K562 (cell line): ENCODE results near the gene PTGIS. TPM values are rescaled to one million over a fixed set of nuclear protein-coding genes. Genes with fewer than 3 reads are reported as not detected.

Source experiments
- ATAC-seq: fragments of 200-7000 bp; cut with Tn5 transposase; 3 replicates; pipeline ENCODE4 v1.9.1; 2020; ENCODE audit warnings: moderate library complexity
- BruUV-seq: library from RNA; stranded (reverse); fragments of 400-500 nt; replicated peaks from 2 replicates; lab custom pipeline; 2021; lab: Mats Ljungman, UMichigan
- CTCF ChIA-PET: fragments of 300-600 bp; formaldehyde crosslinking; extraction: SDS; loops from one replicate; lab custom pipeline; 2021; ENCODE audit warnings: low intra/inter-chr PET ratio; lab: Yijun Ruan, JAX
- POLR2A ChIA-PET: fragments of 300-600, 350-650 bp; sonication (Branson Sonifier 250); formaldehyde crosslinking; extraction: SDS; loops from one replicate; lab custom pipeline; 2021; ENCODE audit warnings: antibody characterized with exemption, inconsistent platforms; lab: Yijun Ruan, JAX
- DNase-seq, 4 experiments: peaks; one replicate each; pipeline versions ENCODE4 v3.0.0 to v3.0.0-alpha.2; 2011 to 2018; ENCODE audit warnings: low spot score in 3 of 4, mixed read lengths in 3 of 4; ENCODE audit errors: extremely low read depth in 1 of 4
- FAIRE-seq: peaks from 2 replicates; lab custom pipeline; 2011; peaks lifted over from hg19 to GRCh38; lab: Jason Lieb, UNC
- H2AFZ ChIP-seq: 2 replicates; pipeline ENCODE4 v1.6.0; 2011; ENCODE audit warnings: low read depth, low read length, control low read depth, inconsistent platforms
- H3K27ac ChIP-seq: fragments of 200-600 bp; 3 replicates; pipeline ENCODE4 v1.8.0; 2011; ENCODE audit warnings: low read depth, mild to moderate bottlenecking, control low read depth, inconsistent platforms, low read length, moderate library complexity, mixed read lengths; ENCODE audit errors: extremely low read depth
- H3K27me3 ChIP-seq, 2 experiments: fragments of 300-600 bp in 1 of 2; 2 replicates in 1 of 2; 3 replicates in 1 of 2; pipeline versions ENCODE4 v1.6.0 to v1.8.0; 2011; ENCODE audit warnings: inconsistent platforms in 2 of 2, low read length in 2 of 2, mild to moderate bottlenecking in 1 of 2, mixed read lengths in 1 of 2, moderate library complexity in 1 of 2; ENCODE audit not compliant: control insufficient read depth in 2 of 2, insufficient read depth in 2 of 2
- H3K36me3 ChIP-seq: fragments of 300-600 bp; 3 replicates; pipeline ENCODE4 v1.8.0; 2011; ENCODE audit warnings: mild to moderate bottlenecking, low read length, inconsistent platforms; ENCODE audit not compliant: control insufficient read depth, insufficient read depth
- H3K4me1 ChIP-seq, 2 experiments: fragments of 200-600 bp in 1 of 2; replicated peaks in 1 of 2; 2 replicates in 1 of 2; 3 replicates in 1 of 2; pipeline versions ENCODE4 v1.5.1 to v1.8.0; 2011; ENCODE audit warnings: inconsistent platforms in 2 of 2, low read length in 2 of 2, mild to moderate bottlenecking in 1 of 2, mixed read lengths in 1 of 2, moderate library complexity in 1 of 2; ENCODE audit not compliant: control insufficient read depth in 2 of 2, insufficient read depth in 2 of 2
- H3K4me2 ChIP-seq: 2 replicates; pipeline ENCODE4 v1.6.1; 2011; ENCODE audit warnings: low read length, control low read depth, inconsistent platforms, mixed read lengths; ENCODE audit not compliant: insufficient read depth
- H3K4me3 ChIP-seq: fragments of 200-600 bp; sonication (generic), shearing (Covaris generic); 2 replicates; pipeline ENCODE4 v1.5.1; 2016; ENCODE audit warnings: control low read depth, inconsistent platforms
- H3K79me2 ChIP-seq: fragments of 200-600 bp; 3 replicates; pipeline ENCODE4 v1.8.0; 2011; ENCODE audit warnings: low read length, inconsistent platforms; ENCODE audit not compliant: control insufficient read depth, insufficient read depth
- H3K9ac ChIP-seq, 2 experiments: 2 replicates each; pipeline versions ENCODE4 v1.6.0 to v1.6.1; 2011; ENCODE audit warnings: low read depth in 2 of 2, low read length in 2 of 2, control low read depth in 1 of 2, inconsistent platforms in 1 of 2, mild to moderate bottlenecking in 1 of 2, mixed read lengths in 1 of 2; ENCODE audit not compliant: insufficient read depth in 1 of 2
- H3K9me1 ChIP-seq: one replicate; pipeline ENCODE4 v1.6.0; 2011; ENCODE audit warnings: inconsistent platforms, mild to moderate bottlenecking, low read length, moderate library complexity; ENCODE audit not compliant: control insufficient read depth, insufficient read depth
- H3K9me3 ChIP-seq: replicated peaks from 2 replicates; pipeline ENCODE4 v1.5.1; 2011; ENCODE audit warnings: low read depth, low read length, inconsistent platforms; ENCODE audit not compliant: control insufficient read depth, insufficient read depth
- H4K20me1 ChIP-seq: replicated peaks from 2 replicates; pipeline ENCODE4 v1.6.1; 2011; ENCODE audit warnings: low read length, inconsistent platforms, mixed read lengths; ENCODE audit not compliant: control insufficient read depth, insufficient read depth
- CHD7 ChIP-seq: fragments of 200-600 bp; sonication (generic); IDR thresholded peaks from one replicate; pipeline ENCODE4 v1.6.1; 2012; ENCODE audit warnings: mild to moderate bottlenecking, low read depth, low read length, inconsistent platforms
- GABPA ChIP-seq: fragments of 200-800 bp; sonication (Bioruptor generic); conservative IDR thresholded peaks from 2 replicates; pipeline ENCODE4 v1.6.1; 2016; ENCODE audit warnings: low read depth, missing genetic modification characterization, missing compliant biosample characterization
- NFRKB ChIP-seq: fragments of 450-650 bp; IDR thresholded peaks from 2 replicates; pipeline ENCODE4 v1.6.1; 2016; ENCODE audit warnings: low read depth
- ZC3H11A ChIP-seq: IDR thresholded peaks from 2 replicates; pipeline ENCODE4 v1.6.1; 2012; ENCODE audit warnings: low read depth, low read length, improper control_type of control experiment
- ZNF280A ChIP-seq: fragments of 450-650 bp; IDR thresholded peaks from 2 replicates; pipeline ENCODE4 v1.6.1; 2018; ENCODE audit warnings: mild to moderate bottlenecking, low read depth; ENCODE audit not compliant: partially characterized antibody
- ZNF561 ChIP-seq: fragments of 450-650 bp; formaldehyde crosslinking; conservative IDR thresholded peaks from 2 replicates; pipeline ENCODE4 v1.4.0; 2020; ENCODE audit warnings: mild to moderate bottlenecking, moderate library complexity
- WGBS: fragments of 100-300 bp; shearing (Covaris generic); methylation state at CpG from one replicate; pipeline ENCODE4 v1.1.6; 2016; ENCODE audit warnings: low coverage, mixed read lengths; ENCODE audit not compliant: insufficient coverage; ENCODE audit errors: missing lambda C conversion rate; 5-methylcytosine and 5-hydroxymethylcytosine counted together
- in situ Hi-C: fragments of 300-500 bp; cut with MboI; formaldehyde crosslinking; loops from 4 replicates; pipeline ENCODE4 v1.15.0; 2018; ENCODE audit warnings: inconsistent platforms, mixed read lengths
- intact Hi-C: fragments of 100-400 bp; cut with micrococcal nuclease; formaldehyde crosslinking; loops from 2 replicates; pipeline ENCODE4 v1.14.2; 2022
- polyA plus RNA-seq, 8 experiments: library from polyadenylated mRNA; depleted of rRNA in 4 of 8; stranded (reverse) in 5 of 8; unstranded in 3 of 8; fragments of >200 nt; fragmentation: Nextera tagmentation in 2 of 8; fragmentation: Illumina TruSeq in 1 of 8; extraction: Ambion mirVana in 2 of 8; extraction: Trizol in 1 of 8; gene quantifications; 2 replicates each; pipeline versions ENCODE4 v1.2.1 to v1.2.3, GENCODE V29; 2011 to 2014; ENCODE audit warnings: inconsistent platforms in 1 of 8, missing spikeins in 1 of 8
- total RNA-seq, 7 experiments: library from RNA; depleted of rRNA in 6 of 7; stranded (reverse); fragments of >200 nt in 6 of 7; fragmentation: Illumina TruSeq in 2 of 7; extraction: Trizol in 2 of 7; gene quantifications; 2 replicates each; pipeline versions ENCODE4 v1.2.1 to v1.2.3, GENCODE V29; 2011 to 2021; ENCODE audit warnings: low replicate concordance in 1 of 7

PTGIS gene
- total and polyA plus RNA-seq, 9 of the 15 experiments (the other 6 are each of a cell fraction or from before 2014, with no cell fraction given): not detected

- no peak for TF ChIP-seq ZNF280A
- no peak for TF ChIP-seq NFRKB
- no peak for TF ChIP-seq ZC3H11A
Observed at GRCh38 chr20:49513009-49513408, 54.9 kb downstream of the PTGIS start (continued).

- ATAC-seq (no peak), FAIRE-seq (no peak), DNase-seq (no peak)
- Histone ChIP-seq H4K20me1 (no peaks in the 10 kb centered on the region; the same call in 1 of the 2 replicates), H3K36me3 (no peaks in the 10 kb centered on the region), H3K27me3 (peaks cover 11 to 47% of the 10 kb centered on the region in 2 experiments; a peak in 4 of 5 replicates), H3K9me3 (no peaks in the 10 kb centered on the region), H3K4me1 (no peaks in the 10 kb centered on the region; a peak in 1 of 5 replicates), H3K4me2 (no peak overlapping the region), H3K9me1 (no peaks in the 10 kb centered on the region), H2AFZ (no peak overlapping the region), H3K27ac (no peak overlapping the region), H3K79me2 (no peaks in the 10 kb centered on the region), H3K9ac (no peak overlapping the region), H3K4me3 (no peak overlapping the region)
- BruUV-seq: no TSS peak
- ChIA-PET POLR2A (interaction anchor here (0.6 to 0.9 kb wide), 2 partner anchors 22 to 1838 kb away, joined by 3 to 4 read pairs; no protein-coding TSS in a partner anchor), CTCF (interaction anchor here (1.5 to 1.6 kb wide), 2 partner anchors 178 to 179 kb away, joined by 3 read pairs; no protein-coding TSS in a partner anchor)
- WGBS: 0% methylated on average over 2 of the region's 2 CpGs
- in situ Hi-C loops: loop anchor here (10.0 kb wide), 1 partner anchor 177 kb away; no protein-coding TSS in a partner anchor
- intact Hi-C loops: no loop called here
- TF ChIP-seq CHD7: no peak
- TF ChIP-seq GABPA (tag): no peak
- TF ChIP-seq ZNF561: no peak
Observed at GRCh38 chr20:49511788-49512525, 56.0 kb downstream of the PTGIS start.
